A549 (cell line): Measurements from ENCODE around the gene ZNF337.

Source experiments
- BHLHE40 ChIP-seq: IDR thresholded peaks from 2 replicates; pipeline ENCODE4 v1.6.1; 2012; ENCODE audit warnings: low read depth, low read length, inconsistent platforms
- CEBPB ChIP-seq, 2 experiments: fragments of >200 bp in 1 of 2; sonication (Bioruptor Twin) in 1 of 2; formaldehyde crosslinking in 1 of 2; IDR thresholded peaks; 2 replicates each; pipeline ENCODE4 v1.6.1; 2012 to 2016
- CHD4 ChIP-seq: fragments of 200-600 bp; sonication (generic); IDR thresholded peaks from 2 replicates; pipeline ENCODE4 v1.6.1; 2016; ENCODE audit warnings: antibody characterized with exemption, mild to moderate bottlenecking, borderline replicate concordance
- CTCF ChIP-seq: fragments of >200 bp; sonication (Bioruptor Twin); formaldehyde crosslinking; IDR thresholded peaks from 3 replicates; pipeline ENCODE4 v1.5.1; 2016
- HOXA7 ChIP-seq: fragments of 250-450 bp; sonication (Bioruptor Pico); IDR thresholded peaks from 2 replicates; pipeline ENCODE4 v1.5.0; 2020; ENCODE audit warnings: mild to moderate bottlenecking, moderate library complexity
- JUN ChIP-seq, 2 experiments: fragments of >200 bp; sonication (Bioruptor Twin); formaldehyde crosslinking; IDR thresholded peaks; 2 replicates in 1 of 2; 3 replicates in 1 of 2; pipeline ENCODE4 v1.6.1; 2016 to 2017
- MYC ChIP-seq: IDR thresholded peaks from 2 replicates; pipeline ENCODE4 v1.6.1; 2012; ENCODE audit warnings: mild to moderate bottlenecking, inconsistent platforms, low read length, improper control_type of control experiment, borderline replicate concordance
- POLR2A ChIP-seq: IDR thresholded peaks from 2 replicates; pipeline ENCODE4 v1.6.1; 2012; ENCODE audit warnings: mild to moderate bottlenecking, low read length
- POLR2AphosphoS2 ChIP-seq: conservative IDR thresholded peaks from 2 replicates; pipeline ENCODE4 v1.6.1; 2012; ENCODE audit warnings: low read length, improper control_type of control experiment, inconsistent platforms
- USF2 ChIP-seq: fragments of 450-650 bp; IDR thresholded peaks from 2 replicates; pipeline ENCODE4 v1.6.1; 2014; ENCODE audit warnings: antibody characterized with exemption

DNA sequence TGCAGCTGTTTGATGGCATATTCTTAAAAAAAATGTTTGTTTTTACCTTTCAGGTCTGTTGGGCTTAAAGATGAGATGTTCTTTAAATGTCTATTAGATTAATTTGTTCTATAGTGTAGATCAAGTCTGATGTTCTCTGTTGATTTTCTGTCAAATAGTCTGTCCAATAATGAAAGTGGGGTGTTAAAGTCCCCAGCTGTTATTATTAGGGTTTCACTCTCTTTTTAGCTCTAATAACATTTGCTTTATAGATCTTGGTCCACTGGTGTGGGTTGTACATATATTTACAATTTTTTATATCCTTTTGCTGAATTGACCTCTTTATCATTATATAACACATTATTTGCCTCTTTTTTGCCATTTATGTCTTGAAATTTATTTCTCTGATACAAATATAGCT lies 11.0 kb upstream of the ZNF337 start:
- no peak for TF ChIP-seq CTCF
- TF ChIP-seq HOXA7 (CRISPR knock-in tag) = no peak
- no peak for TF ChIP-seq BHLHE40
- TF ChIP-seq CHD4 = no peak
- no peak for TF ChIP-seq POLR2AphosphoS2
- TF ChIP-seq POLR2A = no peak
- TF ChIP-seq USF2 = no peak
- no peak for TF ChIP-seq CEBPB (IDR thresholded peaks at IDR 0.05)
- no peak for TF ChIP-seq JUN (IDR thresholded peaks at IDR 0.05)
- TF ChIP-seq MYC = no peak
